NCI-H2196 treated with DMSO at 0.1 percent for 48 hours (cell line): ENCODE results near the gene LRRC74B.
"Not testable (repeated sequence)": the region's sequence is repeated elsewhere in the genome, so short reads cannot be mapped to it uniquely, and the experiment has no call there.

ENCODE experiments used
- DNase-seq: peaks from one replicate; lab custom pipeline; 2025; ENCODE audit not compliant: unreplicated experiment; lab: John Stamatoyannopoulos, UW

Gene LRRC74B

DNA sequence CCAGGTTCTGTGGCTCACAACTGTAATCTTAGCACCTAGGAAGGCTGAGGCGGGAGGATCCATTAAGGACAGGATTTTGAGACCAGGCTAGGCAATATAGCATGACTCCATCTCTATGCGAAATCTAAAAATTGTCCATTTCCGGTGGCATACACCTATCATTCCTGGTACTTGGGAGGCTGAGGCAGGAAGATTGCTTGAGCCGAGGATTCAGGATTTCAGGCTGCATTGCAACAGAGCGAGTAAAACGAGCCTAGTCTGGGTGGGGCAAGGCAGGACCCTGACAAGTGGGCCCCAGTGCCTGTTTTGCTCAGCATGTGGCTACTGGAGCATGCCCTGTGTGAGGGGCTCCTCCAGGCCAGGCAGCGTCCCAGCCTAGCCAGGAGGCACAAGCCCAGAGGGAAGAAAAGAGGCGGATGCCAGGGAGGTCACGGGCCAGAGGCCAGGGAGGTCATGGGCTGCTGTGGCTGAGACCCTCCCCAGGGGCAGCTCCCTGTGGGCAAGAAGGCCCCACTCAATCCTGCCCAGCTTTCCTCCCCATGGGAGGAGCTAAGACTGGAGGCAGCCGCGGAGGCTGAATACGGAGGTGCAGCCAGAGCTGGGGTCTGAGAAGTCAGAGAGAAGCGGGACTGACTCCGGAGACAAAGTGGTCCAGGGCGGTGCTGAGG, 8.4 kb downstream of the LRRC74B start:
- DNase-seq = no peak

DNA sequence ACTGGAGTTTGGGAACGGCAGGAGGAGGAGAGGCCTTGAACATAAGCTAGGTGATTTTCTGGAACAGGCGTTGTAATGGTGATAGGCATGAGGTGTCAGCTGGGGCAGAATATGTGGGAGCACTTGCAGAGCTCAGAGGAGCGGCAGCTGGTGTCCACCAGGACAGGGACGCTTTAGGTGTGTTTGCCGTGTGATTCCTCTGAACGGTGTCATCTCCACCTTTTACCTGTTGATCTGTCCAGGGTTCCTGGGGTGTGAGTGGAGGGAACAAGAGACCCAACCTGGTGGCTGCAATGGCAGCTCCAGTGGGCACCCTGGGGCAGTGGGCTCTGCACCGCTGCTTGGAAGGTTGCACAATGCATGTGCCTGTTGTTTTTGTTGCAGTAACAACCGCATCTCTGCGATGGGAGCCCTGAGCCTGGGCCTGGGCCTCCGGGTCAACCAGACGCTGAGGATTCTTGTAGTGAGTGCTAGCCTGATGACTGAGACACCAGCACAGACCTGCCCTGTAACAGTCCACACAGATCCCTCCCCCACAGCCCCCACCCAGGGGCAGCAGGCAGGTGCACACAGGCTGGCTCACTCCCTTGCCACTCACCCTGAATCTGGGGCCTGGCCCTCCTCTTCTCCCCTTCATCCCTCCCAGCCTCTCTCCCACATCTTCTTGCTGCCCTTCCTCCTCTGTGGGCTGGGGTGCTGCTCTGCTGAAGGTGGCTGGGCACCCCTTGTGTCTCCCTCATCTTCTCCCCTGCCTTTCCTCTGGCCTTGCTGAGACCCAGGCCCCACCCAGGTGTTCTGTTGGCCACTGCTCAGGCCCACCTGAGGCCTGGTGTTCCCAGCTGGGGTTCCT, 9.2 kb downstream of the LRRC74B start:
- no peak for DNase-seq

DNA sequence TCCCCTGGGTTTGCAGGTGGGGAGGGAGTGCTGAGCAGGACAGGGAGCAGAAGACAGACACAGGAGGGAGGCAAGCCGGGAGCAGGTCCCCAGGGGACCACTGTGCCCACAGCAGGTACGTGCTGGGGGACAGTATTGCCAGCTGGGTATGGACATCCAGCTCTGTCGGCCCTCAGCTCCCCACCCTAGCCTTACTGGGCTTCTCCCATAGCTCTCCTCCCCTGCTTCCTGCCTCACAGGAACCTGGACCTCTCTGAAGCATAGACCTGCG, 9.8 kb downstream of the LRRC74B start:
- no peak for DNase-seq

DNA sequence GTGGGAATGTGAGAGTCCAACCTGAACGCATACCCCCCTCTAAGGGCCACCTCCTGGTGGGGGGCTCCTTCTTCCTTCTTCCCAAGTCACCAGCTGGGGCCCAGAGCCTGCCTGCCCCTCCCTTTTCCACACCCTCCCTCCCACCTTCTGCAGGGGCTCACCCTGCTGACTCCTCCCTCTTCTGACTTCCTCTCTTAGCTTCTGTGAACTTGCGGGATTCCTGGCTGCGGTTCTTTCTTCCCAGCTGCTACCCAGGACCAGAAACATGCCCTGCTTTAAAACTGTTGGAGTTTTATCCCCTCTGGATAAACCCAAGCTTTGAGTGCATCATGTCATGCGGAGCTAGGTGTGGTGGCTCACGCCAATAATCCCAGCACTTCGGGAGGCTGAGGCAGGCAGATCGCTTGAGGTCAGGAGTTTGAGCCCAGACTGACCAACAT, 10.2 kb downstream of the LRRC74B start:
- no peak for DNase-seq

DNA sequence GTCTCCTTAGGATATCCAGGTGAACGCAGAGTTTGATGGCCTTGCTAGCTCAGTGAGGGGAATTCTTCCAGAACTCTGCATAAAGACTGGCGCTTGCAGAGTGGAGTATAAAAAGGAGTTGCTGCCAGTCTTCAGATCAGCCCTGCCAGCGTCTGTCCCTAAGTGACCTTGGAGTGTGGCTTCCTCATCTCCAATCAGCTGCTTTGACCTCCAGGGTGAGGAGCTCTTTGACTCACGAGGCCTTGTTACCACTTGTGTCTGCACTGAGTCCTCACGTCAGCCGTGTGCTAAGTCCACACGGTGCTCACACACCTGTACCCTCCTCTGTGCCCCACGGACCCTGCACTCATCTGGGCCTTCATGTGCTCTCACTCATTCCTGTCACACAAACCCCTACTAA, 14.6 kb downstream of the LRRC74B start:
- DNase-seq = not testable (repeated sequence)

DNA sequence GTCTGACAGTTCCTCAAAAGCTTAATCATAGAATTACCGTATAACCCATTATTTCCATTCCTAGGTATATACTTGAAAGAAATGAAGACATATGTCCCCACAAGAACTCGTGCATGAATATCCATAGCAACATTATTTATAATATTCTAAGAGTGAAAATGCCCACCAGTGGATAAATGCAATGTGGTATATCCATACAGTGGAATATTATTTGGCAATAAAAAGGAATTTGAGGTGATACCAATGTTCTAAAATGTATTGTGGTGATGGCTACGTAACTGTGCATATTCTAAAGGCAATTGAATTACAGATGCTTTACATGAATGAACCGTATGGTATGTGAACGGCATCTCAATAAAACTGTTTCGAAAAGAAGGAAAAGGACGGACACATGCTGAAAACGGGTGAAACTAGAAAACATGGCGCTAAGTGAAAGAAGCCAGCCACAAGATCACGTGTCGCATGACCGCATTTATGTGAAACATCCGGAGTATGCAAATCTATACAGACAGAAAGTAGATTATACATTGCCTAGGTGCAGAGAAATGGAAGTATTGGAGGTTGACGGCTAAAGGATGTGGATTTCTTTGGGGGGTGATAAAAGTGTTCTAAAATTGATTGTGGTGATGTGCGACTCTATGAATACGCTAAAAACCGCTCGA, 16.0 kb downstream of the LRRC74B start:
- not testable (repeated sequence) for DNase-seq

DNA sequence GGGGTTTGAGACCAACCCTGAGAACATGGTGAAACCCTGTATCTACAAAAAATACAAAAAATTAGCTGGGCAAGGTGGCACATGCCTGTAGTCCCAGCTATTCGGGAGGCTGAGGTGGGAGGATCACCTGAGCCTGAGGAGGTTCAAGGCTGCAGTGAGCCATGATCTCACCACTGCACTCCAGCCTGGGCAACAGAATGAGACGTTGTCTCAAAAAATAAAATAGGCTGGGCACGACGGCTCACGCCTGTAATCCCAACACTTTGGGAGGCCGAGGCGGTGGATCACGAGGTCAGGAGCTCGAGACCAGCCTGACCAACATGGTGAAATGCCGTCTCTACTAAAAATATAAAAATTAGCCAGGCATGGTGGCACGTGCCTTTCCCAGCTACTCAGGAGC, 18.7 kb downstream of the LRRC74B start:
- not testable (repeated sequence) for DNase-seq

DNA sequence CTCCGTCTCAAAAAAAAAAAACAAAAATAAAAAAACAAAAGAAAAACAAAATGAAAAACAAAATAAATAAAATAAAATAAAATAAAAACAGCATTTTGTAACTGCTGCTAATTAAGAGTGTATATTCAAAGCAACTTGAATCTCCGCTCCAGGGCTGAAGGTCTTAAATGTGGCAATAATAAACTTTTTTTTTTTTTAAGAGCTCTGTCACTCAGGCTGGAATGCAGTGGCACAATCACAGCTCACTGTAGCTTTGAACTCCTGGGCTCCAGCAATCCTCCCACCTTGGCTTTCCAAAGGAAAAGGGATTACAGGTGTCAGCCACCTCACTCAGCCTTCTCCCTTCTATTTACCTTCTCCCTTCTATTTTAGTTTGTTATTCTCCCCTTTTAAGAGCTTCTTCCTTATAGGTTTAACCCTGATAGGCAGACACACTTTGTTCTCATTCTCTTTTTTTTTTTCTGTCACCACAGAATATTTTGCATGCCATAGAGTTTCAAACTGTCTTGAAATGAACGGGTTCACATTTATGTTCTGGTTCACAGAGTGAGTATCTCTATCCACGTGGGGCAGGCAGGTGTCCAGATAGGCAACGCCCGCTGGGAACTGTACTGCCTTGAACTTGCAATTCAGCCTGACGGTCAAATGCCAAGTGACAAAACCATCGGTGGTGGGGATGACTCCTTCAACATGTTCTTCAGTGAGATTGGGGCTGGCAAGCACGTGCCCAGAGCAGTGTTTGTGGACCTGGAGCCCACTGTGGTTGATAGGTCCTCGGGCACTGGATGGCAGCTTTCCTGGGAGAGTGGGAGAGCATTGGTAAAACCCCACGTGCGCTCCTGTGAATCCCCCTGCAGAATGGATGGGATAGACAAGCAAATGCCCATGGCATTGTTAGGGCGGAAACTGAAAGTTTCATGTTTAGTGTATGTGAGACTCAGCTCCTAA, 19.4 kb downstream of the LRRC74B start:
- DNase-seq = no peak

DNA sequence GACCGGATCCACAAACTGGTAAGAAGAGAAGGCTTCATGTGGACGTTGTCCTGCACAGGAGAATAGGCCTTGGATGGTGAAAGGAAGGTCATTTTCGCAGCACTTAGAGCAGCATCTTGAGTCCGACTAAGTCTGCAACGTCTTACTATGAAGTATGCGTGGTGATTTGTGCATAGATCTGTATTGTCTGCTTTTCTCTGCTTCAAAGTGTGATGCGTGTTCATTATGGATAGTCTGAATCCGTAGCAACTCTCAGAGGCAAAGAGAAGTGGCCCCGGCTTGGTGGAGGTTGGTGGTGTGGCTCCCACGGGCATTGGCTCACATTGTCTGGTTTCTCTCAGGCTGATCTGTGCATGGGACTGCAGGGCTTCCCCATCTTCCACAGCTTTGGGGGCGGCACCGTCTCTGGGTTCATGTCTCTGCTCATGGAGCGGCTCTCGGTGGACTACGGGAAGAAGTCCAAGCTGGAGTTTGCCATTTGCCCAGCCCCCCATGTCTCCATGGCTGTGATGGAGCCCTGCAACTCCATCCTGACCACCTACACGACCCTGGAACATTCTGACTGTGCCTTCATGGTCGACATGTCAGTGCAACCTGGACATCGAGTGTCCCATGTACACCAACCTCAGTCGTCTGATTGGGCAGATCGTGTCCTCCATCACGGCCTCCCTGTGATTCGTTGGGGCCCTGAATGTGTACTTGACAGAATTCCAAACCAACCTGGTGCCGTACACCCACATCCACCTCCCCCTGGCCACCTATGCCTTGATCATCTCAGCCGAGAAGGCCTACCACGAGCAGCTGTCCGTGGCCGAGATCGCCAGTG, 21.5 kb downstream of the LRRC74B start:
- no peak for DNase-seq

DNA sequence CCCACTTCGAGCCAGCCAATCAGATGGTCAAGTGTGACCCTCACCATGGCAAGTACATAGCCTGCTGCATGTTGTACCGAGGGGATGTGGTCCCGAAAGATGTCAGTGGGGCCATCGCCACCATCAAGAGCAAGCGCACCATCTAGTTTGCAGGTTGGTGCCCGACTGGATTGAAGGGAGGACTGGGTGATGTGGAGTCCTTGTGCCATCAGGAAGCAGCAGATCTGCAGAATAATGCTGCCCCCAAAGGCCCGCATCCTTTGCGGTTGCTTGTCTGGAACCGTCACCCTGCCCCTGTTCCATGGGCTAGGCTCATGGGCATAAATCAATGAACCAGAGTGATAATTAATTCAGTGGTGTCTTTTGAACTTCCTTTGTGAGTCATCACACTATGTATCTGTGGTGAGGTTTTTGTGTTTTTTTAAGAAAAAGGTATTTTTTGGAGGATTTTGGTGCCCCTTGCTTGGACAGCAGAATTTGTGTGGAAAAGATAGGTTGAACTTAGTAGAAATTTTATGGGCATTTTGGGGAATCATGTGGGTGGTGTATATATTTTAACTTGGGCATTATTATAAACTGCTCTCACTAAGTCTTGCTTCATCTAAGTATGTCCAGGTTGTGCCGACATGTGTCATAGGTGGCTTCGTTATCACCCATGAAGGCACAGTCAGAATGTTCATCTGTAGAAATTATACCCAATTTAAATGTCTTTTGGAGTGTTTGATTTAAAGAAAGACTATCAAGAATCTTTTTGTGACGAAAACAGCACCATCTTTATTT, 22.3 kb downstream of the LRRC74B start:
- DNase-seq = no peak

DNA sequence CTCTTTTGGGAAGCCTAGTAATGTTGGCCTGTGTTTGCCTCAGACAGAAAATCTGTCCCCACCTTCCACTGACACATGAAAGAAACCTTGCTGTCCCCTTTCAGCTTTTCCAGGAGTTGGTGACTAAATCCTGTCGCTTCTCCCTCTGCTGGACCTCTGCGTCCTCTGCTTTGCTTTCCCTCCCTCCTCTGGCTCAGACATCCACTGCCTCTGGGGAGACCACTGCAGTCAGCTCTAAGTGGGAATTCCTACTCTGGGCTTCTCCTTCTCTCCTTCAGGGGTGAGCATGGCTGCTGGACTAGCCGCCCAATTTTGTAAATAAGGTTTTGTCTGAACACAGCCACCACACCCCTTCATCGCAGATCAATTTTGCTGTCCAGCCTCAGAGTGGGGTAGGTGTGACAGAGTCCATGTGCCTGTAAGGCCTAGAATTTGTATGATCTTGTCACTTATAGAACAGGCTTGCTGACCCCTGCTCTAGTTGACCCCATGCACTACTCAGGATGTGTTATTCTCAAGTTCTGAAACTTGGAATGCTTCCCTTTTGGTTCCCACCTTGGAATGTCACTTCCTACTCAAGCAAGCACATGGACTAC, 23.0 kb downstream of the LRRC74B start:
- DNase-seq = no peak

DNA sequence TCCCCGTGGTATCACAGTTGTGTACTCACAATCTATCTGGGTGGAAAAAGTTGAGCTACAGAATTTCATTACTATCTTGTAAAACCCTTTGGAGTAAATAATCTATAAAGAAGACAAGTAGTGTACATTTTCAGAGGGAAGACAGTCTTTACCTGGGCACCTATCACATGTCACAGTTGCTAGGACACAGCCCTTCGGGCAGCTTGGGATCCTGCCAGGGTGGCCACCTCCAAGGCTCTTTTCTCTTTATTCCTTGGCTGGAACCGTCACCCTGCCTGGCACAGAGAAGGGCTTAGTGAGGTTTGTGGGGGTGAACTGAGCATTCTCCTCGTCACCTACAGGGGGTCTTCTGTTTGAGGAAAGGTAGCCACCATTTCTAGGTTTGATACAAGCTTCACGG, 23.6 kb downstream of the LRRC74B start:
- no peak for DNase-seq

DNA sequence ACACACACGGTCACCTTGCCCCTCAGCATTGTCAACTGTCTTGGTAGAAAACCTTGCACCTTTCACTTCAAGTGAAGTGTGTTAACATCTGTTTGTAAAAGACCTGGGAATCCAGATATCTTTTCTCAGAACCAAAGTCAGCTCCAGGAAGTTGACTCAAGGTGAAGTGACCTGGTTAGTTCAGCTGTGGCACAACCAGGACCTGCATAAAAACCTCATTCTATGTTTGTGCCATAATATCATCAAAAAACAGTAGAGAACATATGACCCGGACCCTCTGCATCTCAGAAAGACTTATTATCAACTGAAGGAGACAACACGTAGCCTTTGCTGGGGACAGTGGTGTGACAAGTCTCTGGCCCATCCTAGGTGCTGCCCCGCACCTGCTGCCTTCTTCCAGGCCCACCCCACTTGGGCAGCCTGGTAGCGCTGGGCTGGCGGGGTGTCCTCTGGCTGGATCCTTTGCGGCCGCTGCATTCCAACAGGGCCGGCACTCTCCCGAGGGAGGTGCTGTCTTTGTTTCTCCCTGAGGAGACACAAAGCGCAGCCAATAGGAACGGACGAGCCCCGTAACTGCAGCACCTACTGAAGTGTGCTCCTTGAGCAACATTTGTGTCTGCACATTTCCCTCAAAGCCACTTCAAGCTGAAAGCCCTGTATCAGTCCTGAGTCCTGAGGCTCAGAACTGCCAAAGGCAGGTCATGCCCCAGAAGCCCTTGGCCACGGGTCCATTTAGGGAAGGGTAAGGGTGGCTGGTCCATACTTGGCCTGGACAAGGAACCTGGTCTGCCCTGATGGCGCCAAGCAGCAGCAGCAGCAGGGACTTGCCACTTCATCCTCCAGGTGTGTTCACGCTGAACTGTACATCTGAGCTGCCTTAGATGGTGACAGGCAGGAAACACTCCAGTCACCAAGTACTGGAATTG, 25.2 kb downstream of the LRRC74B start:
- no peak for DNase-seq

DNA sequence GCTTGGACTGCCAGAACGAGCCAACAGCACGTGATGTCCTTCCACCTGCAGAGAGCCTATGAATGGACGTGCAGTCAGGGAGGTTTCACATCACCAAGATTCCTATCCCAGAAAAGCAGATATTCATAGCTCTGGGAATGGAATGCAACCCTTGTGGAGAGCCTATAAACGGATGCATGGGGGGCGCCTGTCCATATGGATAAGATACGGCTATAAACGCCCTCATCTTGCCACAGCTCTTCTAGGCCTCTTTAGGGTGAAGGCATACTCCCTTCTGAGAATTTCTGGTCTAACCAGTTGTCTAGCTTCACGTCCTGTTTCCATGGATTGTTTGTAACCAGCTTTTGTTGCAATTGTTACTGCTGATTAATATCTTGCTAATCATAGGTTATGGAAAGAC, 26.1 kb downstream of the LRRC74B start:
- DNase-seq = not testable (repeated sequence)

DNA sequence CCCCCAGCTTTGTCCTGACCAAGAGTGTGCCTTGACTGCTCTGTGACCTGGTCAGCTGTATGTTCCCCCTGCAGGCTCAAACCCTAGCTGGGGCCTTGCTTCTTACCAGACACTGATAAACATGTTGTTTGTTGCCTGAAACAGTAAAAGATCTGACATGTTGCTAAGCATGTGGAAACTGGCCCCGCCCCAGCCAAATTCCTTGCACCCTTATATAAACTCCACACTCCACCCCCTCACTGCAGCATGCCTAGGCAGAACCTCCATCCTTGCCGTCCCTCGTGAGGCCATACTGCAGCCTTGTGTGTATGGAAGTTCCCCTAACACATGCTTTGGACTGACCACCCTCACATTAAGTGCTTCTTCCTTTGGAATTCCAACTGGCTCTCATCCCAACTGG, 27.3 kb downstream of the LRRC74B start:
- no peak for DNase-seq

DNA sequence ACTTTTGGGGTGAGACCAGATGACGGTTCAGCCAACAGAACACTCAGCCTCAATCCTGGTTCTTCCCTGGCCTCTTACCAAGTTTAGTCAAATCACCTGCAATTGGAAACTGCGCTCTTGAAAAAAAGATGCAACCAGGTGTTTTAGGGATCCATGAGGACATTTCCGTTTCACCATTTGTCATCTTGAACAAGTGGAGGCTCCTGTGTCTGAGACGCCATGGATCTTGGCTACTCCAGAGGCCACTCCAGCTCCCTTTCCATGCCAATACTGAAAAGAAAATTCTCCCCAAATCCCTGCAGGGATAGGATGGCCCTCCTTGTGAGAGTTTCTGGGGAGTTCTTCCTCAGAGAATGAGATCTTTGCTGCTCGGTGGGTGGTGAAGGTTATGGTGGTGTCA, 27.7 kb downstream of the LRRC74B start:
- DNase-seq = no peak

DNA sequence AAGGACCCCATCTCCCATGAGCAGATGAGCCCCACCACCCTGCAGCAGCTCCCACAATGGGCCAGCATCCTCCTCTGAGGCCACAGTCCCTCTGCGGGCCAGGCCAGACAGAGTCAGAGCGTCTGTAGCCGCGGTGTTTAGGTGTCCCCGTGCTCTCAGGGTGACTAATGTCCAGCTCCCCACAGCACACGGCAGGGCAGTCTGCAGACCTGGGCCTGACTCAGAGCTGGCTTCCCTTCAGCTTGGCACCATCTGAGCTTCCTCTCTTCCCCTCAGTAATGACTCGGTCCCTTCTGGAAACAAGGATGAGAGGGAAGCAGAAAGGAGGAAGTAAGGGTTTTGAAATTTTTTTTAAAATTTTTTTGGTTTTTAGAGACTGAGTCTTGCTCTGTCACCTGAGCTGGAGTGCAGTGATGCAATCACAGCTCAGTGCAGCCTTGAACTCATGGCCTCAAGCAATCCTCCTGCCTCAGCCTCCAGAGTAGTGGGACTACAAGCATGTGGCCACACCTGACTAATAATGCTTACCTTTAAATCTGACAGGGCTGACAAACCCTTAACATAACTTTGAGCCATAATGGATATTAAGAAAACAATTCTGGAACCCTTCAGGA, 28.5 kb downstream of the LRRC74B start:
- DNase-seq = no peak
